ENCODE measurements around the gene ACOT7.

- no peak for TF ChIP-seq CTCF (IDR thresholded peaks at IDR 0.05)
- no peak for TF ChIP-seq POLR2A (IDR thresholded peaks at IDR 0.05)
Observed at GRCh38 chr1:6278263-6278662, 115.3 kb downstream of the ACOT7 start.
